A549 (cell line): ENCODE measurements around the gene MGAT5B. TPM values are rescaled to one million over a fixed set of nuclear protein-coding genes. Genes with fewer than 3 reads are reported as not detected.

Experiments
- ATAC-seq, 2 experiments: fragments of 200-7000 bp in 1 of 2; fragments of >200 bp in 1 of 2; cut with Nextera tagmentation in 1 of 2; cut with Tn5 transposase in 1 of 2; 3 replicates each; pipeline versions ENCODE4 v1.8.0 to v1.9.1; 2018 to 2020; ENCODE audit warnings: mild to moderate bottlenecking in 1 of 2, moderate library complexity in 1 of 2
- CTCF ChIA-PET: fragments of 300-600 bp; sonication (Branson Sonifier 250); formaldehyde crosslinking; extraction: SDS; loops from one replicate; lab custom pipeline; 2021; ENCODE audit warnings: antibody characterized with exemption, inconsistent platforms; lab: Yijun Ruan, JAX
- POLR2A ChIA-PET: fragments of 350-600 bp; formaldehyde crosslinking; extraction: SDS; loops from one replicate; lab custom pipeline; 2021; ENCODE audit warnings: antibody characterized with exemption, inconsistent platforms; lab: Yijun Ruan, JAX
- DNase-seq, 2 experiments: peaks; one replicate each; pipeline versions ENCODE4 v3.0.0 to v3.0.0-alpha.2; 2011 to 2016; ENCODE audit warnings: low read depth in 1 of 2, low spot score in 1 of 2
- FAIRE-seq: peaks from 2 replicates; lab custom pipeline; 2011; peaks lifted over from hg19 to GRCh38; lab: Jason Lieb, UNC
- H3K27ac ChIP-seq, 2 experiments: fragments of >200 bp; sonication (Bioruptor Twin); formaldehyde crosslinking; 3 replicates each; pipeline ENCODE4 v1.5.1; 2016 to 2017
- H3K4me1 ChIP-seq: fragments of >200 bp; sonication (Bioruptor Twin); formaldehyde crosslinking; 3 replicates; pipeline ENCODE4 v1.6.1; 2016
- H3K4me2 ChIP-seq: fragments of >200 bp; sonication (Bioruptor Twin); formaldehyde crosslinking; 3 replicates; pipeline ENCODE4 v1.6.1; 2016
- H3K4me3 ChIP-seq: fragments of >200 bp; sonication (Bioruptor Twin); formaldehyde crosslinking; 3 replicates; pipeline ENCODE4 v1.5.1; 2016
- H3K9me3 ChIP-seq: fragments of >200 bp; sonication (Bioruptor Twin); formaldehyde crosslinking; 3 replicates; pipeline ENCODE4 v1.6.1; 2016
- CBX2 ChIP-seq: fragments of 200-600 bp; sonication (generic); IDR thresholded peaks from 2 replicates; pipeline ENCODE4 v1.6.1; 2016; ENCODE audit warnings: low read depth, mild to moderate bottlenecking, borderline replicate concordance
- CBX8 ChIP-seq: fragments of 200-600 bp; sonication (generic); IDR thresholded peaks from 2 replicates; pipeline ENCODE4 v1.6.1; 2016
- CEBPB ChIP-seq, 2 experiments: fragments of >200 bp in 1 of 2; sonication (Bioruptor Twin) in 1 of 2; formaldehyde crosslinking in 1 of 2; IDR thresholded peaks; 2 replicates each; pipeline ENCODE4 v1.6.1; 2012 to 2016
- EHMT2 ChIP-seq: fragments of 200-600 bp; sonication (generic); IDR thresholded peaks from 2 replicates; pipeline ENCODE4 v1.6.1; 2016; ENCODE audit warnings: antibody characterized with exemption, low read depth, mild to moderate bottlenecking, moderate library complexity
- ELK1 ChIP-seq: fragments of 150-350 bp; IDR thresholded peaks from 2 replicates; pipeline ENCODE4 v1.6.1; 2014; ENCODE audit warnings: low read depth, mild to moderate bottlenecking, low read length
- FOSL2 ChIP-seq, 2 experiments: fragments of 450-650 bp in 1 of 2; fragments of >200 bp in 1 of 2; sonication (Bioruptor Twin) in 1 of 2; formaldehyde crosslinking; IDR thresholded peaks; 2 replicates each; pipeline versions ENCODE4 v1.5.0 to v1.6.1; 2016 to 2020; ENCODE audit warnings: mild to moderate bottlenecking in 1 of 2, moderate library complexity in 1 of 2
- GATA3 ChIP-seq: IDR thresholded peaks from 2 replicates; pipeline ENCODE4 v1.6.1; 2012; ENCODE audit warnings: borderline replicate concordance
- HDAC2 ChIP-seq: fragments of 200-600 bp; sonication (generic); IDR thresholded peaks from 2 replicates; pipeline ENCODE4 v1.6.1; 2016
- HES2 ChIP-seq: fragments of >200 bp; sonication (Bioruptor Twin); formaldehyde crosslinking; IDR thresholded peaks from 2 replicates; pipeline ENCODE4 v1.6.1; 2016
- HOXB13 ChIP-seq: fragments of 250-450 bp; sonication (Bioruptor Pico); IDR thresholded peaks from 2 replicates; pipeline ENCODE4 v1.5.0; 2020; ENCODE audit warnings: low read depth, mild to moderate bottlenecking, moderate library complexity
- HOXB5 ChIP-seq: fragments of 250-450 bp; sonication (Bioruptor Pico); IDR thresholded peaks from 2 replicates; pipeline ENCODE4 v1.5.0; 2020; ENCODE audit warnings: mild to moderate bottlenecking, moderate library complexity
- JUN ChIP-seq, 2 experiments: fragments of >200 bp; sonication (Bioruptor Twin); formaldehyde crosslinking; IDR thresholded peaks; 2 replicates in 1 of 2; 3 replicates in 1 of 2; pipeline ENCODE4 v1.6.1; 2016 to 2017
- MAFK ChIP-seq: fragments of 450-650 bp; IDR thresholded peaks from 2 replicates; pipeline ENCODE4 v1.6.1; 2014; ENCODE audit not compliant: partially characterized antibody
- MAZ ChIP-seq: fragments of 150-350 bp; IDR thresholded peaks from 2 replicates; pipeline ENCODE4 v1.6.1; 2014; ENCODE audit warnings: antibody characterized with exemption, low read depth, low read length, borderline replicate concordance
- MYC ChIP-seq: IDR thresholded peaks from 2 replicates; pipeline ENCODE4 v1.6.1; 2012; ENCODE audit warnings: mild to moderate bottlenecking, inconsistent platforms, low read length, improper control_type of control experiment, borderline replicate concordance
- NFE2L2 ChIP-seq: fragments of 150-350 bp; conservative IDR thresholded peaks from 2 replicates; pipeline ENCODE4 v1.6.1; 2014; ENCODE audit warnings: low read length
- NR3C1 ChIP-seq: fragments of >200 bp; sonication (Bioruptor Twin); formaldehyde crosslinking; IDR thresholded peaks from 3 replicates; pipeline ENCODE4 v1.6.1; 2017
- PHF8 ChIP-seq: fragments of 200-600 bp; sonication (generic); IDR thresholded peaks from 2 replicates; pipeline ENCODE4 v1.6.1; 2016; ENCODE audit warnings: low read depth, mild to moderate bottlenecking, antibody characterized with exemption, moderate library complexity, borderline replicate concordance
- RARB ChIP-seq: fragments of 250-450 bp; sonication (Bioruptor Pico); IDR thresholded peaks from 2 replicates; pipeline ENCODE4 v1.8.0; 2021; ENCODE audit warnings: mild to moderate bottlenecking, moderate library complexity
- REST ChIP-seq: fragments of 200-600 bp; sonication (generic); IDR thresholded peaks from 2 replicates; pipeline ENCODE4 v1.6.1; 2016; ENCODE audit warnings: antibody characterized with exemption, mild to moderate bottlenecking, moderate library complexity
- ZC3H11A ChIP-seq: fragments of 450-650 bp; IDR thresholded peaks from 2 replicates; pipeline ENCODE4 v1.6.1; 2014; ENCODE audit warnings: antibody characterized with exemption, mild to moderate bottlenecking
- ZSCAN20 ChIP-seq: fragments of 250-450 bp; sonication (Bioruptor Pico); IDR thresholded peaks from 2 replicates; pipeline ENCODE4 v1.8.0; 2022; ENCODE audit warnings: mild to moderate bottlenecking, moderate library complexity
- WGBS: methylation state at CpG from one replicate; pipeline ENCODE4 v1.1.6; 2017; ENCODE audit errors: missing lambda C conversion rate; 5-methylcytosine and 5-hydroxymethylcytosine counted together
- polyA plus RNA-seq, 4 experiments: library from polyadenylated mRNA; depleted of rRNA in 3 of 4; stranded (reverse); fragments of >200 nt; fragmentation: RNase III in 1 of 4; extraction: RNeasy Plus Mini Kit Qiagen cat#74134 plus additional on column Dnase treatment in 1 of 4; gene quantifications; 2 replicates in 3 of 4; 3 replicates in 1 of 4; pipeline ENCODE4 v1.2.3, GENCODE V29; 2011 to 2017
- TF ChIP-seq, protein P1 (sequence below): fragments of 250-450 bp; sonication (Bioruptor Pico); IDR thresholded peaks from 2 replicates; pipeline ENCODE4 v1.5.0; 2020; ENCODE audit warnings: low read depth, mild to moderate bottlenecking, moderate library complexity
- TF ChIP-seq, protein P2 (sequence below): IDR thresholded peaks from 2 replicates; pipeline ENCODE4 v1.6.1; 2012; ENCODE audit warnings: low read depth, borderline replicate concordance
- TF ChIP-seq, protein P3 (sequence below): fragments of 450-650 bp; IDR thresholded peaks from 2 replicates; pipeline ENCODE4 v1.6.1; 2014; ENCODE audit warnings: antibody characterized with exemption

Gene MGAT5B
- polyA plus RNA-seq, 2 of the 4 experiments (the other 2 are of a cell fraction): 7.6 to 22.8 TPM

- H3K9me3 ChIP-seq: no peaks in the 10 kb centered on the region
- H3K4me1 ChIP-seq: peaks cover 33% of the 10 kb centered on the region
- ATAC-seq (peak; percentile 14 to 23; a peak in 4 of 6 replicates), DNase-seq (peak in 1 of 2 experiments; percentile 33), FAIRE-seq (no peak)
- no peak overlapping the region for H3K4me3 ChIP-seq
- H3K4me2 ChIP-seq: no peak overlapping the region
- ChIA-PET CTCF (interaction anchor here (0.6 to 3.4 kb wide), 6 partner anchors 9 to 405 kb away, joined by 3 to 20 read pairs (median 4); partner anchors contain the start of gene MGAT5B), POLR2A (no interaction called here)
- whole genome bisulfite sequencing: 26% methylated on average over 10 of the region's 10 CpGs
- no peak overlapping the region for H3K27ac ChIP-seq
- TF ChIP-seq FOSL2 (IDR thresholded peaks at IDR 0.05) (no peak), FOSL2 (CRISPR knock-in tag; IDR thresholded peaks at IDR 0.05) (peak; percentile 4; the same call in 1 of the 2 replicates), CBX2 (no peak)
Observed at GRCh38 chr17:76843703-76844484, 24.3 kb upstream of the MGAT5B start.

- POLR2A ChIA-PET: no interaction called here
- DNase-seq: no peak
- TF ChIP-seq, protein P1, sequence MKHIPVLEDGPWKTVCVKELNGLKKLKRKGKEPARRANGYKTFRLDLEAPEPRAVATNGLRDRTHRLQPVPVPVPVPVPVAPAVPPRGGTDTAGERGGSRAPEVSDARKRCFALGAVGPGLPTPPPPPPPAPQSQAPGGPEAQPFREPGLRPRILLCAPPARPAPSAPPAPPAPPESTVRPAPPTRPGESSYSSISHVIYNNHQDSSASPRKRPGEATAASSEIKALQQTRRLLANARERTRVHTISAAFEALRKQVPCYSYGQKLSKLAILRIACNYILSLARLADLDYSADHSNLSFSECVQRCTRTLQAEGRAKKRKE (CRISPR knock-in tag): no peak
- TF ChIP-seq MYC (no peak), JUN (IDR thresholded peaks at IDR 0.05) (no peak), HOXB5 (CRISPR knock-in tag) (no peak), HES2 (no peak), ELK1 (no peak), CEBPB (IDR thresholded peaks at IDR 0.05) (no peak), NR3C1 (no peak), EHMT2 (no peak), HOXB13 (CRISPR knock-in tag) (no peak), GATA3 (no peak), NFE2L2 (no peak), CBX8 (no peak), HDAC2 (no peak), PHF8 (no peak)
- TF ChIP-seq, protein P2, sequence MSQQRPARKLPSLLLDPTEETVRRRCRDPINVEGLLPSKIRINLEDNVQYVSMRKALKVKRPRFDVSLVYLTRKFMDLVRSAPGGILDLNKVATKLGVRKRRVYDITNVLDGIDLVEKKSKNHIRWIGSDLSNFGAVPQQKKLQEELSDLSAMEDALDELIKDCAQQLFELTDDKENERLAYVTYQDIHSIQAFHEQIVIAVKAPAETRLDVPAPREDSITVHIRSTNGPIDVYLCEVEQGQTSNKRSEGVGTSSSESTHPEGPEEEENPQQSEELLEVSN: no peak
- peaks cover 33% of the 10 kb centered on the region for H3K4me1 ChIP-seq
- no peak overlapping the region for H3K4me3 ChIP-seq
- H3K27ac ChIP-seq: no peak overlapping the region
- H3K9me3 ChIP-seq: no peaks in the 10 kb centered on the region
- no peak for ATAC-seq
- 60% methylated on average over 4 of the region's 4 CpGs for WGBS
- no peak overlapping the region for H3K4me2 ChIP-seq
- CTCF ChIA-PET: interaction anchor here (0.6 to 3.4 kb wide), 4 partner anchors 10 to 405 kb away, joined by 3 to 20 read pairs (median 5); partner anchors contain the start of gene MGAT5B
- FAIRE-seq: no peak
Observed at GRCh38 chr17:76844485-76844829, 23.7 kb upstream of the MGAT5B start.

DNA sequence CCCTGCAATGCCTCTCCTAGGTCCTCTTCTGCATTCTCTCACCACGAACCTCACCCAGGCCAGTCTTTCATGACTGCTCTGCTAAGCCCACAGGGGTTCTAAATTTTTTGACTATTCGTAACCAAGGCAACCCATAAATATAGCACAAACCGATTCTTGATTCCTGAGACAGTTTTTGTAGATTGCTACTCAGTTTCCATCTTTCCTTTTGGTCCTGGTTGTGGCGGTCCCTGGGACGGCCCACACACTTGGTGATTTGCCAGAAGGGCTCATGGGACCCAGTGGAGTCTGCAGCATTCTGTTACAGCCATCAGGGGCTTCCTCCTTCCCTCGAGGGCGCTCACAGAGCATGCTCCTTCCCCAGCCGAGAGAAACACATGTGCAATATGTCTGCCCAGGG lies 23.4 kb upstream of the MGAT5B start:
- H3K9me3 ChIP-seq: no peaks in the 10 kb centered on the region
- no peak overlapping the region for H3K4me3 ChIP-seq
- ATAC-seq (no peak), FAIRE-seq (no peak), DNase-seq (no peak)
- no peak overlapping the region for H3K27ac ChIP-seq
- H3K4me1 ChIP-seq: peaks cover 33% of the 10 kb centered on the region
- 52% methylated on average over 8 of the region's 8 CpGs for WGBS
- no peak overlapping the region for H3K4me2 ChIP-seq
- ChIA-PET POLR2A (no interaction called here), CTCF (interaction anchor here (1.0 to 1.5 kb wide), 3 partner anchors 23 to 222 kb away, joined by 4 to 8 read pairs (median 4); partner anchors contain the start of gene MGAT5B)
- TF ChIP-seq NR3C1 (no peak), RARB (CRISPR knock-in tag) (no peak), ZSCAN20 (CRISPR knock-in tag) (no peak), MAZ (no peak), PHF8 (no peak), ZC3H11A (no peak), CBX2 (no peak), MAFK (no peak), REST (no peak), GATA3 (no peak)
- TF ChIP-seq, protein P3, sequence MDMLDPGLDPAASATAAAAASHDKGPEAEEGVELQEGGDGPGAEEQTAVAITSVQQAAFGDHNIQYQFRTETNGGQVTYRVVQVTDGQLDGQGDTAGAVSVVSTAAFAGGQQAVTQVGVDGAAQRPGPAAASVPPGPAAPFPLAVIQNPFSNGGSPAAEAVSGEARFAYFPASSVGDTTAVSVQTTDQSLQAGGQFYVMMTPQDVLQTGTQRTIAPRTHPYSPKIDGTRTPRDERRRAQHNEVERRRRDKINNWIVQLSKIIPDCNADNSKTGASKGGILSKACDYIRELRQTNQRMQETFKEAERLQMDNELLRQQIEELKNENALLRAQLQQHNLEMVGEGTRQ: no peak
